ENCODE measurements around the gene CPB2.

The CPB2 gene

GRCh38 chr13:46039411-46040182 lies 65.2 kb downstream of the CPB2 start:
- no peak for DNase-seq (ENCODE audit: low read depth)
- no peak for TF ChIP-seq CTCF (IDR thresholded peaks at IDR 0.05; ENCODE audit: control insufficient read depth, insufficient read depth, low read depth, low read length, missing control alignments)
- no peak overlapping the region for H3K4me3 ChIP-seq (ENCODE audit: control insufficient read depth, low read depth, low read length)

GRCh38 chr13:46038296-46038695 lies 66.5 kb downstream of the CPB2 start:
- TF ChIP-seq CTCF (IDR thresholded peaks at IDR 0.05; ENCODE audit: control insufficient read depth, insufficient read depth, low read depth, low read length, missing control alignments): no peak
- no peak overlapping the region for H3K4me3 ChIP-seq (ENCODE audit: control insufficient read depth, low read depth, low read length)
- DNase-seq (ENCODE audit: low read depth): no peak

- no peak overlapping the region for H3K4me3 ChIP-seq (ENCODE audit: control insufficient read depth, low read depth, low read length)
- DNase-seq (ENCODE audit: low read depth): no peak
- TF ChIP-seq CTCF (IDR thresholded peaks at IDR 0.05; ENCODE audit: control insufficient read depth, insufficient read depth, low read depth, low read length, missing control alignments): no peak
These were observed 69.8 kb downstream of the CPB2 start for GRCh38 chr13:46035066-46035465.

GRCh38 chr13:46032341-46032740 lies 72.5 kb downstream of the CPB2 start:
- no peak for DNase-seq (ENCODE audit: low read depth)
- H3K4me3 ChIP-seq (ENCODE audit: control insufficient read depth, low read depth, low read length): no peak overlapping the region
- no peak for TF ChIP-seq CTCF (IDR thresholded peaks at IDR 0.05; ENCODE audit: control insufficient read depth, insufficient read depth, low read depth, low read length, missing control alignments)

GRCh38 chr13:46031581-46032263 lies 73.1 kb downstream of the CPB2 start:
- no peak for TF ChIP-seq CTCF (IDR thresholded peaks at IDR 0.05; ENCODE audit: control insufficient read depth, insufficient read depth, low read depth, low read length, missing control alignments)
- no peak for DNase-seq (ENCODE audit: low read depth)

GRCh38 chr13:46025157-46025556 lies 79.7 kb downstream of the CPB2 start:
- no peak for DNase-seq (ENCODE audit: low read depth)
- TF ChIP-seq CTCF (IDR thresholded peaks at IDR 0.05; ENCODE audit: control insufficient read depth, insufficient read depth, low read depth, low read length, missing control alignments): no peak
- no peak overlapping the region for H3K4me3 ChIP-seq (ENCODE audit: control insufficient read depth, low read depth, low read length)

More at GRCh38 chr13:46031581-46032263, 73.1 kb downstream of the CPB2 start:
- no peak overlapping the region for H3K4me3 ChIP-seq (ENCODE audit: control insufficient read depth, low read depth, low read length)
